ENCODE results near the gene SLC9A5. TPM values are rescaled to one million over a fixed set of nuclear protein-coding genes. Genes with fewer than 3 reads are reported as not detected.

The SLC9A5 gene
- total and polyA plus RNA-seq, 10 of the 15 experiments (the other 5 are each of a cell fraction or from before 2014, with no cell fraction given) = 0.26 to 5.7 (median 1.5) TPM

- H3K36me3 ChIP-seq (ENCODE audit: control insufficient read depth in 2 of 2, insufficient read depth in 2 of 2, low read length in 1 of 2) = no peaks in the 10 kb centered on the region
- peak overlapping the region; percentile 55 for H2AFZ ChIP-seq (ENCODE audit: control insufficient read depth, low read depth, low read length)
- H4K20me1 ChIP-seq (ENCODE audit: control insufficient read depth, insufficient read depth) = no peaks in the 10 kb centered on the region
- intact Hi-C loops (cut with micrococcal nuclease; ENCODE audit: unreplicated experiment) (loop anchor here (2.0 kb wide), 2 partner anchors 53 to 61 kb away; partner anchors contain the start of gene E2F4), in situ Hi-C loops (cut with MboI) (no loop called here)
- DNase-seq (ENCODE audit: low read depth, low spot score) (no peak), ATAC-seq (peak; percentile 53), FAIRE-seq (no peak)
- SMC1A ChIA-PET (ENCODE audit: uncharacterized antibody, unreplicated experiment) = interaction anchor here (1.1 to 4.1 kb wide), 4 partner anchors 8 to 76 kb away, joined by 3 to 21 read pairs (median 4); partner anchors contain the start of genes NOL3 and TMEM208
- H3K79me2 ChIP-seq (ENCODE audit: control insufficient read depth, insufficient read depth, low read length) = peaks cover 38% of the 10 kb centered on the region
- peak overlapping the region; percentile 98 for H3K27ac ChIP-seq (ENCODE audit: control insufficient read depth, insufficient read depth)
- H3K4me2 ChIP-seq (ENCODE audit: control insufficient read depth, insufficient read depth) = peak overlapping the region; percentile 99
- peak overlapping the region; percentile 97 for H3K4me3 ChIP-seq
- H3K4me1 ChIP-seq (ENCODE audit: control insufficient read depth, insufficient read depth, low read length) = peaks cover 39% of the 10 kb centered on the region
- no TSS peak for BruUV-seq (replicated peaks)
- no peaks in the 10 kb centered on the region for H3K9me3 ChIP-seq (replicated peaks; ENCODE audit: control insufficient read depth, insufficient read depth, low read length)
- RAD21 ChIA-PET (ENCODE audit: unreplicated experiment) = interaction anchor here (0.6 to 2.4 kb wide), 9 partner anchors 9 to 319 kb away, joined by 3 to 23 read pairs (median 3); partner anchors contain the start of genes ATP6V0D1, E2F4 and TMEM208
- H3K27me3 ChIP-seq (replicated peaks in 1 of 2; ENCODE audit: control insufficient read depth in 2 of 2, insufficient read depth in 2 of 2, low read length in 1 of 2) = no peaks in the 10 kb centered on the region; a peak in 1 of 4 replicates
- WGBS (ENCODE audit: insufficient coverage, insufficient replicate concordance, low lambda C conversion rate, missing lambda C conversion rate) = under 1% methylated on average over 46 of the region's 48 CpGs
- CTCF ChIA-PET = interaction anchor here (0.7 to 4.9 kb wide), 10 partner anchors 14 to 291 kb away, joined by 3 to 29 read pairs (median 3); partner anchors contain the start of genes ELMO3 and TMEM208
- H3K9ac ChIP-seq (ENCODE audit: control insufficient read depth, insufficient read depth, low read length) = peak overlapping the region; percentile 82
- POLR2A ChIA-PET = interaction anchor here (0.6 to 8.0 kb wide), 7 partner anchors 20 to 178 kb away, joined by 3 to 100 read pairs (median 3); partner anchors contain the start of genes FBXL8, TMEM208 and TRADD
- TF ChIP-seq SMC3 (IDR thresholded peaks at IDR 0.05; ENCODE audit: borderline replicate concordance, low read length) (0 out of 2 replicates have a peak, but pooled peaks have one; percentile 13), POLR2AphosphoS5 (IDR thresholded peaks at IDR 0.05; ENCODE audit: low read length) (no peak), PAX8 (IDR thresholded peaks at IDR 0.05) (no peak), BCL11A (IDR thresholded peaks at IDR 0.05; ENCODE audit: low read depth, low read length) (no peak), NFYB (IDR thresholded peaks at IDR 0.05; ENCODE audit: insufficient read depth, low read depth, low read length) (peak; percentile 51; the same call in 1 of the 2 replicates), KDM1A (IDR thresholded peaks at IDR 0.05; ENCODE audit: borderline replicate concordance) (no peak), BHLHE40 (IDR thresholded peaks at IDR 0.05; ENCODE audit: borderline replicate concordance in 1 of 2, low read depth in 2 of 2, low read length in 1 of 2) (peak; percentile 70 to 85), E2F8 (IDR thresholded peaks at IDR 0.05; ENCODE audit: low read depth, partially characterized antibody) (no peak), CHD4 (IDR thresholded peaks at IDR 0.05) (no peak), POU2F2 (IDR thresholded peaks at IDR 0.05; ENCODE audit: borderline replicate concordance, low read depth, low read length) (no peak), WRNIP1 (IDR thresholded peaks at IDR 0.05; ENCODE audit: borderline replicate concordance, low read depth, low read length) (no peak), ZBTB33 (IDR thresholded peaks at IDR 0.05) (no peak), IKZF1 (conservative IDR thresholded peaks at IDR 0.05) (peak; percentile 90), KAT2A (conservative IDR thresholded peaks at IDR 0.05; ENCODE audit: control insufficient read depth, low read depth, low read length) (no peak), ZNF207 (IDR thresholded peaks at IDR 0.05; ENCODE audit: borderline replicate concordance) (0 out of 2 replicates have a peak, but pooled peaks have one; percentile 31), ELK1 (IDR thresholded peaks at IDR 0.05; ENCODE audit: low read depth, low read length) (no peak), ZNF384 (IDR thresholded peaks at IDR 0.05; ENCODE audit: borderline replicate concordance, low read depth, low read length) (no peak), IKZF2 (IDR thresholded peaks at IDR 0.05) (peak; percentile 55 to 69; a peak in 3 of 4 replicates)
Observed at GRCh38 chr16:67246081-67246755, 2.6 kb upstream of the SLC9A5 start.
